Esophagus muscularis mucosa (tissue), 3 donors: Measurements from ENCODE around the gene OSBPL1A.

Source experiments
- POLR2AphosphoS5 ChIP-seq, 2 donors: sonication (generic); formaldehyde crosslinking; IDR thresholded peaks; one replicate each; pipeline ENCODE4 v1.6.1; 2017; ENCODE audit warnings: antibody characterized with exemption in 2 of 2
- TF ChIP-seq, protein P1 (sequence below), 3 experiments: fragments of 200-600 bp in 2 of 3; fragments of 450-650 bp in 1 of 3; sonication (generic) in 2 of 3; IDR thresholded peaks; one replicate each; pipeline ENCODE4 v1.5.1; 2017 to 2019; ENCODE audit warnings: antibody characterized with exemption in 3 of 3, mild to moderate bottlenecking in 2 of 3, moderate library complexity in 1 of 3

- no peak for TF ChIP-seq POLR2AphosphoS5 (IDR thresholded peaks at IDR 0.05)
- TF ChIP-seq, protein P1, sequence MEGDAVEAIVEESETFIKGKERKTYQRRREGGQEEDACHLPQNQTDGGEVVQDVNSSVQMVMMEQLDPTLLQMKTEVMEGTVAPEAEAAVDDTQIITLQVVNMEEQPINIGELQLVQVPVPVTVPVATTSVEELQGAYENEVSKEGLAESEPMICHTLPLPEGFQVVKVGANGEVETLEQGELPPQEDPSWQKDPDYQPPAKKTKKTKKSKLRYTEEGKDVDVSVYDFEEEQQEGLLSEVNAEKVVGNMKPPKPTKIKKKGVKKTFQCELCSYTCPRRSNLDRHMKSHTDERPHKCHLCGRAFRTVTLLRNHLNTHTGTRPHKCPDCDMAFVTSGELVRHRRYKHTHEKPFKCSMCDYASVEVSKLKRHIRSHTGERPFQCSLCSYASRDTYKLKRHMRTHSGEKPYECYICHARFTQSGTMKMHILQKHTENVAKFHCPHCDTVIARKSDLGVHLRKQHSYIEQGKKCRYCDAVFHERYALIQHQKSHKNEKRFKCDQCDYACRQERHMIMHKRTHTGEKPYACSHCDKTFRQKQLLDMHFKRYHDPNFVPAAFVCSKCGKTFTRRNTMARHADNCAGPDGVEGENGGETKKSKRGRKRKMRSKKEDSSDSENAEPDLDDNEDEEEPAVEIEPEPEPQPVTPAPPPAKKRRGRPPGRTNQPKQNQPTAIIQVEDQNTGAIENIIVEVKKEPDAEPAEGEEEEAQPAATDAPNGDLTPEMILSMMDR (IDR thresholded peaks at IDR 0.05), result no peak
Observed at GRCh38 chr18:24427484-24427883, 29.9 kb upstream of the OSBPL1A start.
